Ovary (tissue), 3 donors: ENCODE data around the gene NLRC5.

ENCODE experiments used
- CTCF ChIP-seq, 3 donors: fragments of 450-650 bp in 2 of 3; fragments of 200-600 bp in 1 of 3; IDR thresholded peaks; one replicate each; pipeline versions ENCODE4 v1.5.1 to v1.8.0; 2016 to 2022; ENCODE audit warnings: antibody characterized with exemption in 3 of 3, mild to moderate bottlenecking in 1 of 3
- EP300 ChIP-seq: sonication (generic); formaldehyde crosslinking; IDR thresholded peaks from one replicate; pipeline ENCODE4 v1.6.1; 2017; ENCODE audit warnings: antibody characterized with exemption
- POLR2A ChIP-seq: fragments of 450-650 bp; IDR thresholded peaks from one replicate; pipeline ENCODE4 v1.6.1; 2017; ENCODE audit warnings: antibody characterized with exemption, mild to moderate bottlenecking, moderate library complexity
- donor health status: DM: no; HTN: no; CAD: no.

DNA sequence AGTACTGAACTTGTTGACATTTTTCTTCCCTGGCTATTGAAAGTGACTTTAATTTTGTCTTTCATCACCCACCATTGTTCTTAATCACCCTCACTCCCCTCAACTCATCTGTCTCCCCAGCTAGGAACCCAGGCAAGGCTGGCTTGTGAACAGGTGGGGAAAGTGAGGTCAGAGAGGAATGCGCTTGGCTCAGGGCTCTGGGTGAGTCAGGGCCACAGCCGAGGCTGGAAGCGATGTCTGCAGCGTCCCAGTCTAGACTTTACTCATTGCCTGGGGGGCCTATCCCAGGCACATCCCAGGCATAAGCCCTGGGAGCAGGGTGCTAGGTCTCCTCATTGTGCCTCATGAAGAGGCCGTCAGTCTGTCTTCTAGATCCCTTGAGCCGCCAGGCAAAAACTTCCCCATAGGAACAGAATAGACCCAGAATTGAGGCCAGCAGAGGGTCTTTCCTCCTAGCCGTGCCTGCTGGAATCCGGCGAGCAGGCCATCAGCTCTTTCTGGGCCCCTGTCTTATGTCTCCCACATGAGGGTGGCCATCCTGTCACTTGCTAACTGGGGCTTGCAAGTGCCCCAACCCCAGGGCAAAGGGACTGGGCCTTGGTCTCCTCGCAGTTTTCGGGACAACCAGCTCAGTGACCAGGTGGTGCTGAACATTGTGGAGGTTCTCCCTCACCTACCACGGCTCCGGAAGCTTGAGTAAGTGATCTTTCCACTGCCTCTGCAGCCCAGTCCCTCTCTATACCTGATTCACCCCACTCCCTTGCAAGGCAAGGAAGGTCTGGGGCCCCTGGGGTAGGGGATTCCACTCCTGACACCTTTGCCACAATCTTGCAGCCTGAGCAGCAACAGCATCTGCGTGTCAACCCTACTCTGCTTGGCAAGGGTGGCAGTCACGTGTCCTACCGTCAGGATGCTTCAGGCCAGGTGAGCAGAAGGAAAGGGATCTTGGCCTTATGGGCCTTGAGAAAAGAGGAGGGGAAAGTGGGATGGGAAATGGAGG lies 40.1 kb downstream of the NLRC5 start:
- TF ChIP-seq CTCF (IDR thresholded peaks at IDR 0.05) (no peak), POLR2A (no peak), EP300 (no peak)
